ENCODE measurements around the gene RNU6-8.

Gene RNU6-8

DNA sequence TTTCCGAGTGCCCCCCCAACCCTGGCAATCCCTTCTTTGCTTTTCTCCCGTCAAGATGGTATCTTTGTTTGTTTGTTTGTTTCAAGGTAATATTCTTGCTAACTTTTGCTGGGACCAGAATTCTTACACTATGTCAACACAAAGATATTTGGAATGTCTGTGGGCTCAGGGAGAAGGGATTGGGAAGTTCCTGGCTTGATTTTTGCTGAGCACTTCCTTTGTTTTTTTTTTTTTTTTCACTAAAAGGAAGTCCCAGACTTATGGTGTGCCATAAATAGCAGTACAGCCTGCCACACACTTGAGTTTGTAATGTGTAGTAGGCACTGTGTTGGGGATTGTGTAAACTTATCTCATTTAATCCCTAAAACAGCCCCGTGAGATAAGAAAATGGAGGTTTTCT lies 12.4 kb downstream of the RNU6-8 start:
- H3K36me3 ChIP-seq (ENCODE audit: control insufficient read depth, insufficient read depth, low read length): no peaks in the 10 kb centered on the region
- TF ChIP-seq, protein P1, sequence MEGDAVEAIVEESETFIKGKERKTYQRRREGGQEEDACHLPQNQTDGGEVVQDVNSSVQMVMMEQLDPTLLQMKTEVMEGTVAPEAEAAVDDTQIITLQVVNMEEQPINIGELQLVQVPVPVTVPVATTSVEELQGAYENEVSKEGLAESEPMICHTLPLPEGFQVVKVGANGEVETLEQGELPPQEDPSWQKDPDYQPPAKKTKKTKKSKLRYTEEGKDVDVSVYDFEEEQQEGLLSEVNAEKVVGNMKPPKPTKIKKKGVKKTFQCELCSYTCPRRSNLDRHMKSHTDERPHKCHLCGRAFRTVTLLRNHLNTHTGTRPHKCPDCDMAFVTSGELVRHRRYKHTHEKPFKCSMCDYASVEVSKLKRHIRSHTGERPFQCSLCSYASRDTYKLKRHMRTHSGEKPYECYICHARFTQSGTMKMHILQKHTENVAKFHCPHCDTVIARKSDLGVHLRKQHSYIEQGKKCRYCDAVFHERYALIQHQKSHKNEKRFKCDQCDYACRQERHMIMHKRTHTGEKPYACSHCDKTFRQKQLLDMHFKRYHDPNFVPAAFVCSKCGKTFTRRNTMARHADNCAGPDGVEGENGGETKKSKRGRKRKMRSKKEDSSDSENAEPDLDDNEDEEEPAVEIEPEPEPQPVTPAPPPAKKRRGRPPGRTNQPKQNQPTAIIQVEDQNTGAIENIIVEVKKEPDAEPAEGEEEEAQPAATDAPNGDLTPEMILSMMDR (IDR thresholded peaks at IDR 0.05; ENCODE audit: insufficient read depth, low read length, poor library complexity, severe bottlenecking): no peak
- H3K4me3 ChIP-seq (replicated peaks; ENCODE audit: low read depth, low read length): no peak overlapping the region
- H3K27me3 ChIP-seq (replicated peaks; ENCODE audit: control insufficient read depth, insufficient read depth, low read length): no peaks in the 10 kb centered on the region
- DNase-seq (ENCODE audit: extremely low read depth, insufficient read length): no peak

DNA sequence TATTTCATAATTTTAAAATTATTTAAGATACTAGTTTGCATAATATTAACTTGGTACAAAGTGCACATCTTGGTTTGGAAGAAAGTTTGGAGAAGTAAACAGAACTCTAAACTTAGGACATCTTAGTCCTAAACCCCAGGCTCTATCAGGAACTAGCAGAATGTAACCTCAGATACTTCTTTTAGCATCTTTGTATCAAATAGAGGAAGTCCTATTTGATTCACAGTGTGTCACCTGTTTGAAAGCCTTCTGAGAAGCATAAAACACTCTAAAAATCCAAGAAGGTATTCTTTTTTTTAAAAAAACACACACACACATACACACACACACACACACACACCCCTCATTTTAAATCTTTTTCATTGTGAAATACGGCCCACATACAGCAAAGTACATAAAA lies 13.3 kb downstream of the RNU6-8 start:
- no peaks in the 10 kb centered on the region for H3K36me3 ChIP-seq (ENCODE audit: control insufficient read depth, insufficient read depth, low read length)
- TF ChIP-seq, protein P1 (IDR thresholded peaks at IDR 0.05; ENCODE audit: insufficient read depth, low read length, poor library complexity, severe bottlenecking): no peak
- H3K27me3 ChIP-seq (replicated peaks; ENCODE audit: control insufficient read depth, insufficient read depth, low read length): no peaks in the 10 kb centered on the region
- DNase-seq (ENCODE audit: extremely low read depth, insufficient read length): no peak
- H3K4me3 ChIP-seq (replicated peaks; ENCODE audit: low read depth, low read length): no peak overlapping the region

DNA sequence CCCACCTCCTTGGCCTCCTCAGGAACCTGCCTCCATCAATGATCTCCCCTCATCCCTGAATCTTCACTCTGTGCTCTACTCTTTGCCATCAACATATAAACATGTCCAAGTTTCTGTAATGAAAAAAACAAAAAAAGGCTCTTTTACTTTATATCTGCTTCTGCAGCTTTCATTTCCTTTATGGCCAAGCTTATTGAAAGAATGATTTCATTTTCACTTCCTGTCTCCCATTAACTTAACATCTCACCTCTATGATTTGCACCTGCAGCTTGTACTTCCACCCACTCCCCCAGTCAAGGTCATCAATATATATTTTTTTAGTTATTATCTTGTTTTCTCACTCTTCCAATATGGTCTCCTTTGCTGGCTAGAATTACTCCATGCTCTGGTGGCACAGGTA lies 16.8 kb downstream of the RNU6-8 start:
- TF ChIP-seq, protein P1 (IDR thresholded peaks at IDR 0.05; ENCODE audit: insufficient read depth, low read length, poor library complexity, severe bottlenecking): no peak
- H3K4me3 ChIP-seq (replicated peaks; ENCODE audit: low read depth, low read length): no peak overlapping the region
- H3K36me3 ChIP-seq (ENCODE audit: control insufficient read depth, insufficient read depth, low read length): no peaks in the 10 kb centered on the region
- DNase-seq (ENCODE audit: extremely low read depth, insufficient read length): peak; percentile 28
- H3K27me3 ChIP-seq (replicated peaks; ENCODE audit: control insufficient read depth, insufficient read depth, low read length): no peaks in the 10 kb centered on the region

DNA sequence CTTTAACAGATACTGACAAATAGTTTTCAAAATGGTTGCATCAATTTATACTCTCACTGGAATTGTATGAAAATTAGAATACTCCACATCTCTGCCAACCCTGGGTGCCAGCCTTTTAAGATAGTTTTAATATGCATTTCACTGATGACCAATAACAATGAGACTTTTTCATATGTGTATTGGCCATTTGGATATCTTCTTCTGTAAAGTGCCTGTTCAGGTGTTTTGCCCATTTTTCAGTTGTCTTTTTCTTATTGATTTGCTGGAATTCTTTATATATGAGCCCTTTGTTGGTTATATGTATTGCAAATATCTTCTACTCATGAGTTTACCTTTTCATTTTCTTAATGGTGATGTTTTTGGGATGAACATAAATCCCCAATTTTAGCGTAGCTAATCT lies 18.0 kb downstream of the RNU6-8 start:
- TF ChIP-seq, protein P1 (IDR thresholded peaks at IDR 0.05; ENCODE audit: insufficient read depth, low read length, poor library complexity, severe bottlenecking): no peak
- no peaks in the 10 kb centered on the region for H3K27me3 ChIP-seq (replicated peaks; ENCODE audit: control insufficient read depth, insufficient read depth, low read length)
- H3K4me3 ChIP-seq (replicated peaks; ENCODE audit: low read depth, low read length): no peak overlapping the region
- no peak for DNase-seq (ENCODE audit: extremely low read depth, insufficient read length)
- no peaks in the 10 kb centered on the region for H3K36me3 ChIP-seq (ENCODE audit: control insufficient read depth, insufficient read depth, low read length)

DNA sequence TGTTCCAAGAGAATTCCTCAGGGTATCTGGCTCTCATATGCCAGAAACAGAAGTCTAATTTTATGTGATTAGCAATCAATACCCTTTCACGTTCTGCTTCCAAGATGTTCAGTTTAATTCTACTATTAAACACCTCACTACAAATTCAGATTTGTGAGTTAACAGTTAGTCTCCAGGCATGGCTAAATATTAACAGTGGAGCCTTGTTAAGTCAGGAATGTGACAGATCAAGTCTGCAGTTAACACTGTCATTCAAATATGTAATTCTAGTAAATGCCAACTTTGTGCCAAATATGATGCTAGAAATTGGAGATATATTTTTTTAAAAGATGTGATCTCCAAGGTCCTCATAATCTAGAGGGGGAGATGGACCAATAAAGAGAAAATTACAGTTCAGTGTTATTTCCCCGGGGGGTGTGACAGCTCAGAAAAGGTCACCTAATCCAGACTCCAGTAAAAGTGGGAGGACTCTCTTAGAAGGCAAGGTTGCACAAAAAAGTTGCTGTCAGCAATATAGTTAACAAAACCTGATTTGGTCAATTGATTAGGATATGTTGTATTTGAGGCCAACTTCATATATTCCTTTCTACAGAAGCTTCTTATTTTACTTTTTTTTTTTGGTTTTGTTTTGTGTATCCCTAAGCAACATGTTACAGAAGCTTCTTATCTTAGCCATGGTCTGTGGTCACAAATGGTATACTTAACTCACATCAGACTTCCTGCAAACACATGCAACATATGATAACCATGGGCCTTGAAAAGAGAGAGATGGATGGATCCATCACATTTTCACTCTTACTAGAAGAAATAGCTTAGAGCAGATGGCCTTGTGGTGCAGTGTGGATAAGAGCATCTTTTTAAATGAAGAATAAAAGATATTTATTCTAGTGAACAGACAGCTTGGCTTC lies 19.7 kb downstream of the RNU6-8 start:
- H3K27me3 ChIP-seq (replicated peaks; ENCODE audit: control insufficient read depth, insufficient read depth, low read length): no peaks in the 10 kb centered on the region
- no peaks in the 10 kb centered on the region for H3K36me3 ChIP-seq (ENCODE audit: control insufficient read depth, insufficient read depth, low read length)
- TF ChIP-seq, protein P1 (IDR thresholded peaks at IDR 0.05; ENCODE audit: insufficient read depth, low read length, poor library complexity, severe bottlenecking): no peak
- no peak overlapping the region for H3K4me3 ChIP-seq (replicated peaks; ENCODE audit: low read depth, low read length)
- no peak for DNase-seq (ENCODE audit: extremely low read depth, insufficient read length)
